ENCODE results near the gene CES4A. TPM values are rescaled to one million over a fixed set of nuclear protein-coding genes. Genes with fewer than 3 reads are reported as not detected.

Gene CES4A
- total RNA-seq, 1 donor from 2014 or later = 0.22 TPM

DNA sequence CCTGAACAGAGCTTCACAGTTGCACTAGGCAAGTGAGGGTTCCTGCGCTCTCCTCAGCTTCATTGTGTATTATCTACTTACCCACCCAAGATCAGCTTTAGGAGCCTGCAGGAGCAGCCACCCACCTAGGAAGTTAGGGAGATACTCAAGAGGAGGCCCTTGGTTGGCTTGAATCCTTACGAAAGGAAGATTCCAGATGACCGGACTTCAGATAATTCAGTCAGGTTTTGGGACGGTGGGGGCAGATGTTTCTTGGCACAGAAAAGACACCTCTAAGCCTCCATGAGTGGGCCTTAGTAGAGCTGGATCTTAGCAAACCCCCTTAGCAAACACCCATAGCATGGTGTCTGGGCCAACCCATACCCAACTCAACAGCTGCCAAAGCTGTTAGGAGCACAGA lies 38.2 kb downstream of the CES4A start:
- Mint-ChIP-seq H3K4me3 (no peak overlapping the region), H3K27ac (peak overlapping the region; percentile 37), H3K9me3 (no peaks in the 10 kb centered on the region), H3K36me3 (peaks cover 2% of the 10 kb centered on the region), H3K4me1 (peaks cover 15% of the 10 kb centered on the region), H3K27me3 (ENCODE audit: insufficient read depth, low read depth) (peaks cover 7% of the 10 kb centered on the region)
- Histone ChIP-seq H3K36me3 (no peaks in the 10 kb centered on the region), H4K20me1 (ENCODE audit: low read depth) (peaks cover 13% of the 10 kb centered on the region), H3K9me3 (ENCODE audit: low read depth) (no peaks in the 10 kb centered on the region), H3K4me2 (no peak overlapping the region), H3K27ac (no peak overlapping the region), H3K79me2 (ENCODE audit: low read depth) (peaks cover 25% of the 10 kb centered on the region), H2AFZ (replicated peaks) (no peak overlapping the region), H3K9ac (no peak overlapping the region), H3K27me3 (peaks cover 7% of the 10 kb centered on the region), H3F3A (ENCODE audit: low read depth) (peaks cover 11% of the 10 kb centered on the region), H3K4me3 (no peak overlapping the region), H3K4me1 (peaks cover 9% of the 10 kb centered on the region)
- TF ChIP-seq EZH2phosphoT487 (IDR thresholded peaks at IDR 0.05) (no peak), EZH2 (IDR thresholded peaks at IDR 0.05) (no peak)
- TF ChIP-seq, protein P1, sequence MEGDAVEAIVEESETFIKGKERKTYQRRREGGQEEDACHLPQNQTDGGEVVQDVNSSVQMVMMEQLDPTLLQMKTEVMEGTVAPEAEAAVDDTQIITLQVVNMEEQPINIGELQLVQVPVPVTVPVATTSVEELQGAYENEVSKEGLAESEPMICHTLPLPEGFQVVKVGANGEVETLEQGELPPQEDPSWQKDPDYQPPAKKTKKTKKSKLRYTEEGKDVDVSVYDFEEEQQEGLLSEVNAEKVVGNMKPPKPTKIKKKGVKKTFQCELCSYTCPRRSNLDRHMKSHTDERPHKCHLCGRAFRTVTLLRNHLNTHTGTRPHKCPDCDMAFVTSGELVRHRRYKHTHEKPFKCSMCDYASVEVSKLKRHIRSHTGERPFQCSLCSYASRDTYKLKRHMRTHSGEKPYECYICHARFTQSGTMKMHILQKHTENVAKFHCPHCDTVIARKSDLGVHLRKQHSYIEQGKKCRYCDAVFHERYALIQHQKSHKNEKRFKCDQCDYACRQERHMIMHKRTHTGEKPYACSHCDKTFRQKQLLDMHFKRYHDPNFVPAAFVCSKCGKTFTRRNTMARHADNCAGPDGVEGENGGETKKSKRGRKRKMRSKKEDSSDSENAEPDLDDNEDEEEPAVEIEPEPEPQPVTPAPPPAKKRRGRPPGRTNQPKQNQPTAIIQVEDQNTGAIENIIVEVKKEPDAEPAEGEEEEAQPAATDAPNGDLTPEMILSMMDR (IDR thresholded peaks at IDR 0.05) = no peak
- DNase-seq (ENCODE audit: low spot score) = no peak

- H3K9me3 ChIP-seq (ENCODE audit: low read depth) = no peaks in the 10 kb centered on the region
- H3K9ac ChIP-seq = no peak overlapping the region
- peaks cover 9% of the 10 kb centered on the region for H3K4me1 ChIP-seq
- H3K4me3 ChIP-seq = no peak overlapping the region
- Mint-ChIP-seq H3K4me3 (peak overlapping the region; percentile 64), H3K36me3 (peaks cover 6% of the 10 kb centered on the region), H3K27ac (no peak overlapping the region), H3K9me3 (no peaks in the 10 kb centered on the region), H3K4me1 (peaks cover 19% of the 10 kb centered on the region), H3K27me3 (ENCODE audit: insufficient read depth, low read depth) (peaks cover 7% of the 10 kb centered on the region)
- peaks cover 7% of the 10 kb centered on the region for H3K27me3 ChIP-seq
- no peak overlapping the region for H3K4me2 ChIP-seq
- H3K79me2 ChIP-seq (ENCODE audit: low read depth) = peaks cover 30% of the 10 kb centered on the region
- H3K36me3 ChIP-seq = no peaks in the 10 kb centered on the region
- no peak overlapping the region for H2AFZ ChIP-seq (replicated peaks)
- no peak for DNase-seq (ENCODE audit: low spot score)
- TF ChIP-seq EZH2 (IDR thresholded peaks at IDR 0.05) (no peak), EZH2phosphoT487 (IDR thresholded peaks at IDR 0.05) (no peak)
- TF ChIP-seq, protein P1 (IDR thresholded peaks at IDR 0.05) = no peak
- H3K27ac ChIP-seq = no peak overlapping the region
- H3F3A ChIP-seq (ENCODE audit: low read depth) = peaks cover 11% of the 10 kb centered on the region
- H4K20me1 ChIP-seq (ENCODE audit: low read depth) = peaks cover 18% of the 10 kb centered on the region
Measured at GRCh38 chr16:67027046-67027445, 38.7 kb downstream of the CES4A start.

DNA sequence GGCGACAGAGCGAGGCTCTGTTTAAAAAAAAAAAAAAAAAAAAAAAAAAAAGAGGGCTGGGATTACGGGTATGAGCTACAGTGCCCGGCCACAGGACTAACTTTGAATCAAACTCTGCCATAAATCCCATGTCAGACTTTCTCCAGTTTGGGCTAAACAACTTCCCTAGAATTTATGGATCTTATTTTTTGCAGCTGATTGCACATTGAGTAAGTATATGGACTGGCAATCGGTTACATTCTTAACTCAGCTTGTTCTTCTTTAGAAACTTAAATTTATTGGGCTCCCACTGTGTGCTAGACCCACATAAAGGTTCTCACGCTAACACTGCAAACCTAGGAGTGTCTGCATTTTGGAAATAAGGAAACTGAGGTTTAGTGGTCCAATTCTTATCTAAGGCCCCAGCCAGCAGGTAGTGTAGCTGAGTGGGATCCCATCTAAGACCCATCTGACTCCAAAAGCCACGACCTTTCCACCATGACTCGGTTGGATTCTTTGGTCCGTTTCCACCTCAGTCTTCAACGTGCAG lies 39.8 kb downstream of the CES4A start:
- TF ChIP-seq, protein P1 (IDR thresholded peaks at IDR 0.05) = no peak
- no peak for TF ChIP-seq EZH2phosphoT487 (IDR thresholded peaks at IDR 0.05)
- no peak for TF ChIP-seq EZH2 (IDR thresholded peaks at IDR 0.05)
- H3F3A ChIP-seq (ENCODE audit: low read depth) = peaks cover 11% of the 10 kb centered on the region
- H3K4me2 ChIP-seq = peak overlapping the region; percentile 85
- H3K27me3 Mint-ChIP-seq (ENCODE audit: insufficient read depth, low read depth) = peaks cover 7% of the 10 kb centered on the region
- H3K9ac ChIP-seq = no peak overlapping the region
- H3K79me2 ChIP-seq (ENCODE audit: low read depth) = peaks cover 42% of the 10 kb centered on the region
- peak overlapping the region; percentile 11 for H3K27ac Mint-ChIP-seq
- peaks cover 14% of the 10 kb centered on the region for H3K36me3 Mint-ChIP-seq
- H3K4me3 Mint-ChIP-seq = peak overlapping the region; percentile 82
- H3K4me1 ChIP-seq = peaks cover 9% of the 10 kb centered on the region
- DNase-seq (ENCODE audit: low spot score) = no peak
- no peaks in the 10 kb centered on the region for H3K9me3 ChIP-seq (ENCODE audit: low read depth)
- no peak overlapping the region for H3K27ac ChIP-seq
- peaks cover 21% of the 10 kb centered on the region for H3K4me1 Mint-ChIP-seq
- H3K9me3 Mint-ChIP-seq = no peaks in the 10 kb centered on the region
- H4K20me1 ChIP-seq (ENCODE audit: low read depth) = peaks cover 21% of the 10 kb centered on the region
- H3K4me3 ChIP-seq = peak overlapping the region; percentile 90
- peaks cover 7% of the 10 kb centered on the region for H3K27me3 ChIP-seq
- peak overlapping the region; percentile 99 for H2AFZ ChIP-seq (replicated peaks)
- H3K36me3 ChIP-seq = no peaks in the 10 kb centered on the region
